ENCODE measurements around the gene ZDHHC21.
A peak's percentile ranks its signal among the peaks of the same experiment; 100 is the strongest.
"Not testable (repeated sequence)": the region's sequence is repeated elsewhere in the genome, so short reads cannot be mapped to it uniquely, and the experiment has no call there.

Gene ZDHHC21

GRCh38 chr9:14682616-14683015, 10.6 kb downstream of the ZDHHC21 start:
- FAIRE-seq, result not testable (repeated sequence)

- no peak for FAIRE-seq
Observed at GRCh38 chr9:14678776-14679175, 14.5 kb downstream of the ZDHHC21 start.

GRCh38 chr9:14677872-14678271, 15.4 kb downstream of the ZDHHC21 start:
- FAIRE-seq, result no peak

GRCh38 chr9:14677396-14677795, 15.8 kb downstream of the ZDHHC21 start:
- no peak for FAIRE-seq

- FAIRE-seq, result no peak
Observed at GRCh38 chr9:14674630-14675029, 18.6 kb downstream of the ZDHHC21 start.

GRCh38 chr9:14671377-14671776, 21.9 kb downstream of the ZDHHC21 start:
- no peak for FAIRE-seq

- FAIRE-seq, result no peak
Observed at GRCh38 chr9:14670718-14671117, 22.5 kb downstream of the ZDHHC21 start.

- not testable (repeated sequence) for FAIRE-seq
Observed at GRCh38 chr9:14664022-14664421, 29.2 kb downstream of the ZDHHC21 start.

- no peak for FAIRE-seq
Observed at GRCh38 chr9:14662060-14662453, 31.2 kb downstream of the ZDHHC21 start.

GRCh38 chr9:14661421-14662059, 31.7 kb downstream of the ZDHHC21 start:
- peak; percentile 86 for FAIRE-seq

GRCh38 chr9:14660721-14661120, 32.5 kb downstream of the ZDHHC21 start:
- no peak for FAIRE-seq

GRCh38 chr9:14654932-14655331, 38.3 kb downstream of the ZDHHC21 start:
- peak; percentile 27 for FAIRE-seq

GRCh38 chr9:14653511-14653910, 39.7 kb downstream of the ZDHHC21 start:
- no peak for FAIRE-seq

- peak; percentile 40 for FAIRE-seq
Observed at GRCh38 chr9:14652729-14653377, 40.4 kb downstream of the ZDHHC21 start.

- FAIRE-seq, result no peak
Observed at GRCh38 chr9:14650596-14650995, 42.6 kb downstream of the ZDHHC21 start.

GRCh38 chr9:14645648-14646047, 47.6 kb downstream of the ZDHHC21 start:
- FAIRE-seq, result no peak

- no peak for FAIRE-seq
Observed at GRCh38 chr9:14640967-14641366, 52.3 kb downstream of the ZDHHC21 start.

- no peak for FAIRE-seq
Observed at GRCh38 chr9:14640294-14640693, 52.9 kb downstream of the ZDHHC21 start.

GRCh38 chr9:14633906-14634565, 59.2 kb downstream of the ZDHHC21 start:
- FAIRE-seq, result no peak

- FAIRE-seq, result no peak
Observed at GRCh38 chr9:14633148-14633547, 60.1 kb downstream of the ZDHHC21 start.

GRCh38 chr9:14627513-14627912, 65.7 kb downstream of the ZDHHC21 start:
- FAIRE-seq, result no peak

GRCh38 chr9:14618836-14619420, 74.3 kb downstream of the ZDHHC21 start:
- no peak for FAIRE-seq

- FAIRE-seq, result peak; percentile 96
Observed at GRCh38 chr9:14616188-14616982, 76.8 kb downstream of the ZDHHC21 start.
